Stimulated activated memory B cell treated with anti-CD40 and anti-IgM and Interleukin-4, amounts not matched to agents 10 μg/mL and 1 μg/mL and 100 μg/mL, for 72 hours (primary cell): ENCODE measurements around the gene NPTN.

Source experiments
- ATAC-seq: fragments of 150-1000 bp; cut with Tn5 transposase; 2 replicates; pipeline ENCODE4 v1.10.0; 2021
- H3K27ac Mint-ChIP-seq: one replicate; pipeline ENCODE4 v1.8.0; 2022; ENCODE audit warnings: mild to moderate bottlenecking, mixed read lengths
- H3K27me3 Mint-ChIP-seq: one replicate; pipeline ENCODE4 v1.8.0; 2022; ENCODE audit warnings: mixed read lengths
- H3K36me3 Mint-ChIP-seq: one replicate; pipeline ENCODE4 v1.8.0; 2022; ENCODE audit warnings: mixed read lengths
- H3K4me1 Mint-ChIP-seq: one replicate; pipeline ENCODE4 v1.8.0; 2022; ENCODE audit warnings: mixed read lengths
- H3K4me3 Mint-ChIP-seq: one replicate; pipeline ENCODE4 v1.8.0; 2022; ENCODE audit warnings: mild to moderate bottlenecking, moderate library complexity, mixed read lengths
- H3K9me3 Mint-ChIP-seq: one replicate; pipeline ENCODE4 v1.8.0; 2022; ENCODE audit warnings: mixed read lengths

Gene NPTN

DNA sequence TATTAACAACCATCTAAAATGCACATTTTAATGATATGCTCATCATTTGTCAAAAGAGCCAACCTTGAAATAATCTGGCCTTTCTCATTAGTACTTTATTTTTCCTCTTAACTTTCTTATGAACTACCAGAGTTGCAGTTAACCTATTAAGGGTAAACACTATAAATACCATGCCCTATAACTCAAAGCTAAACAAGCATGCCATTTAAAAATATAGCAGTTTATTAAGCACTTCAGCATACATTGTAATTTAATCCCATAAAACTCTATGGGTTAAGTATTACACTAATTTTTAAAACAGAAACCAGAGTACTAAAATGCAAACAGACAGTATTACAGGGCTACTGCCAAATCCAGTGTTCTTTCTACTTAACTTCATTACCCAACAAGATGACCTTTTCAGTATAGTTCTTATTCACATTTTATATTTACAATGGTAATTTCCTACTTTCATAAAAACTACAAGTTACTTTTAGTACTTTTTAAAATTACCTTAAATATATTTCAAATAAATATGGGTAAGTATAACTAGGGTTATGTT, 11.8 kb downstream of the NPTN start:
- Mint-ChIP-seq H3K27ac (no peak overlapping the region), H3K9me3 (no peaks in the 10 kb centered on the region), H3K4me1 (peaks cover 44% of the 10 kb centered on the region), H3K27me3 (no peaks in the 10 kb centered on the region), H3K36me3 (no peaks in the 10 kb centered on the region), H3K4me3 (no peak overlapping the region)
- no peak for ATAC-seq

DNA sequence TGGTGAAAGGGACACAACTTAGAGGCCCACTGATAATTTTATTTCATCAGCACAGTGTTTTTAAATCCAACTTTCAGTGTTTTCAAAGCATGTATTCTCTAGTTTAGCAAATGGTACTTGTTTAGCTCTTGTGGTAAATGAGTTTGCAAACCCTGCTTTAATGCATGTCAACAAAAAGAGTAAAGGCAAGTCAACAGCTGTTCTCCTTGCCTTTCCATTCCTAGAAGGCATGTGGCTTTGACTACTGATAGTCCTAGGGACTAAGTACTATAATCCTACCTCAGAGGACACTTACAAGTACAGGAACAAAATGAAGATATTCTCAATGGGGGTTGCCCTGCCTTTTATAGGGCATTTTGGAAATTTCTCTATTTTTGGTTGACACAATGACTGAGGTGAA, 13.1 kb downstream of the NPTN start:
- Mint-ChIP-seq H3K27ac (no peak overlapping the region), H3K4me1 (peaks cover 47% of the 10 kb centered on the region), H3K27me3 (no peaks in the 10 kb centered on the region), H3K9me3 (no peaks in the 10 kb centered on the region), H3K36me3 (no peaks in the 10 kb centered on the region), H3K4me3 (no peak overlapping the region)
- no peak for ATAC-seq

DNA sequence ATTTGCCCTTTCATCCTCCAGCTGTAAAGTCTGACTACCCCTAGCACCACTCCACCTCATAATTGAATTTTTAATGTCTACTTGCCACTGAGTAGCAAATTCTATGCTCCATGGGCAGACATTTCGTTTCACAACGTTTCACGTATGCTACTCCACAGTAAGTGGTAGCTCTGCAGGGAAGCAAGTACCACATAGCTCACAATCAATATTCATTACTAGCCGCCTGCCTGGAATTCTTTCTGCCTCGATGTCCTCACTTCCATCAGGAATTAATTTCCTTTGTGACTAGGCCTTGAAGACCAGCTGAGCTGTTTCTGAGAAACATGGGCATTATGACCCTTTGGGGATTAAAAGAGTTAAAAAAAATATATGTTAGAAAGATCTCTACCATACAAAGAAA, 15.3 kb downstream of the NPTN start:
- H3K4me3 Mint-ChIP-seq, result no peak overlapping the region
- no peak for ATAC-seq
- no peaks in the 10 kb centered on the region for H3K9me3 Mint-ChIP-seq
- H3K27me3 Mint-ChIP-seq, result no peaks in the 10 kb centered on the region
- H3K36me3 Mint-ChIP-seq, result no peaks in the 10 kb centered on the region
- peaks cover 32% of the 10 kb centered on the region for H3K4me1 Mint-ChIP-seq
- no peak overlapping the region for H3K27ac Mint-ChIP-seq

DNA sequence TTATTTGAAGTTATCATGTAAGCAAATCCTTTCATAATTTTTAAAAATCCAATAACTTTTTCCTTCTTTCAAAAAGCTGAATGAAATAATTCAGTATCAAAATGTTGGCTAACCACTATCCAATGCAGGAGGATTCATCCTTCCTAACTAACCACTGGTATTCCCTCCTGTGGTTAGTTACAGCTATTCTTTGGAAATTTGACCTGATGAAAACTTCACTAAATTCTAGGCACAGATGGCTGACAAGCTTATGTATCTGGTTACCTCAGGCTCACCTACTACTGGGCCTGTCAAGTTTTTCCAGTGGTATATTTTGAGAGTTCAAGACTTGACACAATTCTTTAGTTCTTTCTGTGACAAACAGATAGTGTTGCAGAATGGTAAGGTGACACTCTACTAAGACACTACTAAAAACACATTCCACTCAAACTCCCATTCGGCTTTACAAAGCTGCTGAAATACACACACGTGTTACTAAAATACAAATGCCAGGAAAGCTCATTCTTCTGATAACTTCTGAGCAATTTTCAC, 15.8 kb downstream of the NPTN start:
- no peak for ATAC-seq
- Mint-ChIP-seq H3K4me1 (peaks cover 27% of the 10 kb centered on the region), H3K4me3 (no peak overlapping the region), H3K36me3 (no peaks in the 10 kb centered on the region), H3K9me3 (no peaks in the 10 kb centered on the region), H3K27ac (no peak overlapping the region), H3K27me3 (no peaks in the 10 kb centered on the region)

DNA sequence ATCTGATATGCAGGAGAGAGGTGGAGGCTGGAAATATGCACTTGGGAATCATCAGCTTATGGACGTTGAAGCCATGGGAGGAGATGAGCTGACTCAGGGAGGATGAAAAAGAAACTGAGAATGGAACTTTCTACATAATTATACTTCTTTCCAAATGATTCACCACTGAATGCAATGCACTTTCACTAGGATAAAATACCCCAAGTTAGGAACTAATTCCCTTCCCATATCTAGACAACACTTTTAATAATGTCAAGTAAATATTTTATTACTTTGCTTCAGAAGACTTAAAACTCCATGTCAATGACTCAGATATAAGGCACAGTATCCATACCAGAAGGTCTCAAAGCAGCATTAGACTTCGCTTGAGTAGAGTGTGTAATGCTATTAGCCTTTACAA, 24.2 kb downstream of the NPTN start:
- no peaks in the 10 kb centered on the region for H3K27me3 Mint-ChIP-seq
- peaks cover 4% of the 10 kb centered on the region for H3K9me3 Mint-ChIP-seq
- H3K4me1 Mint-ChIP-seq, result peaks cover 53% of the 10 kb centered on the region
- peaks cover 15% of the 10 kb centered on the region for H3K36me3 Mint-ChIP-seq
- no peak overlapping the region for H3K27ac Mint-ChIP-seq
- ATAC-seq, result no peak
- H3K4me3 Mint-ChIP-seq, result no peak overlapping the region

DNA sequence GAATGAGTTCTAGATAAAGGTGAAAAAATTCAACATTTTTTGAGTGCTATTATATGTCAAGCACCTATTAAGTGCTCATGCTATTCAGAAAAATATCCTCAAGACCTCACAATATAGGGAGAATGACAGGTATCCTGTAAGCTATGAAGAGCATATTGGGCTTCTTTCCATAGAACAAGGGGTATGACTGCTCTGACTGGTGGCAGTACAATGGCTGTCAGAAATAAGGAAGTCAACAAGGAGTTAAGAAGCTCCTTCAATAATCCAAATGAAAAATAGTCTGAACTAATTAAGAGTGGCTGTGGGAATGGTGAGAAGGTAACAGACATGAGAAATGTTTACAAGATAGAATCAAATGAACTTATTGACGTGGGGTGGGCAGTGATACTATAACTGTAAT, 24.7 kb downstream of the NPTN start:
- ATAC-seq, result no peak
- H3K36me3 Mint-ChIP-seq, result peaks cover 15% of the 10 kb centered on the region
- H3K4me1 Mint-ChIP-seq, result peaks cover 53% of the 10 kb centered on the region
- H3K27me3 Mint-ChIP-seq, result no peaks in the 10 kb centered on the region
- no peak overlapping the region for H3K27ac Mint-ChIP-seq
- no peak overlapping the region for H3K4me3 Mint-ChIP-seq
- peaks cover 4% of the 10 kb centered on the region for H3K9me3 Mint-ChIP-seq

DNA sequence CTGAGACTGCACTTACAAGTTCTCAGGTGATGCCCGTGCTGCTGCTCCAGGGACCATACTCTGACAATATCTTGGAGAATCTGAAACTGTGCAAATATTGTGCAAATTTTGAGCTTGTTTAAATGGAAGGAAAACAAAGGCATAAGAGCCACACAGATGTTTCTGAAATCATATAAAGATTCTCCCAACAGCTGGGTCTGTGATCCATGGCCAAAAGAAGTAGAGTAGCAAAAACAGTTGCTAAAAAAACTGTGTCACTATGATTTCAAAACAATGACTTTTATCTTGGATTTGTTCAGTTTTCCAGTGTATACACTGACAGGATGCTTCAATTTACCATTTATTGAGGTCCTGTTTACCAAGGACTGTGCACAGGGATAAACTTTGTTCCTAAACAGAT, 25.3 kb downstream of the NPTN start:
- Mint-ChIP-seq H3K4me1 (peaks cover 59% of the 10 kb centered on the region), H3K36me3 (peaks cover 15% of the 10 kb centered on the region), H3K27ac (no peak overlapping the region), H3K4me3 (no peak overlapping the region), H3K9me3 (peaks cover 4% of the 10 kb centered on the region), H3K27me3 (no peaks in the 10 kb centered on the region)
- ATAC-seq, result no peak

DNA sequence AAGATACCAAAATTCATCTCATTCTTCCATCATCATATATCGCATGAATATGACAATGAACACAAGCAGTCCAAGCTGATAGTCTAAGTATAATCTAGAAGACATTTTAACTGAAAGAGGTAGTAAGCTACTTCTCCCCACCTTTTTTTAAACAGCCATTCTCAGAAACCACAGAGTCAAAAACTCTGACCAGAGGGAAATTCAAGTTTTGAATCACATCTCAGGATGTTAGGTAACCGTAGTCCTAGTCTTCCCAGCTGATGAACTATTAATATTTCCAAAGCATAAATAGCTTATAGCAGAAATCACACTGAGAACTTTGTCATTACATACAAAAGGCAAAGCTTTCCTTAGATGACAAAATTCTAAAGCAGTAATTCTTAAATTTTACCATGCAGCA, 25.8 kb downstream of the NPTN start:
- peaks cover 4% of the 10 kb centered on the region for H3K9me3 Mint-ChIP-seq
- peaks cover 15% of the 10 kb centered on the region for H3K36me3 Mint-ChIP-seq
- no peak overlapping the region for H3K4me3 Mint-ChIP-seq
- no peak for ATAC-seq
- no peaks in the 10 kb centered on the region for H3K27me3 Mint-ChIP-seq
- peaks cover 60% of the 10 kb centered on the region for H3K4me1 Mint-ChIP-seq
- no peak overlapping the region for H3K27ac Mint-ChIP-seq

DNA sequence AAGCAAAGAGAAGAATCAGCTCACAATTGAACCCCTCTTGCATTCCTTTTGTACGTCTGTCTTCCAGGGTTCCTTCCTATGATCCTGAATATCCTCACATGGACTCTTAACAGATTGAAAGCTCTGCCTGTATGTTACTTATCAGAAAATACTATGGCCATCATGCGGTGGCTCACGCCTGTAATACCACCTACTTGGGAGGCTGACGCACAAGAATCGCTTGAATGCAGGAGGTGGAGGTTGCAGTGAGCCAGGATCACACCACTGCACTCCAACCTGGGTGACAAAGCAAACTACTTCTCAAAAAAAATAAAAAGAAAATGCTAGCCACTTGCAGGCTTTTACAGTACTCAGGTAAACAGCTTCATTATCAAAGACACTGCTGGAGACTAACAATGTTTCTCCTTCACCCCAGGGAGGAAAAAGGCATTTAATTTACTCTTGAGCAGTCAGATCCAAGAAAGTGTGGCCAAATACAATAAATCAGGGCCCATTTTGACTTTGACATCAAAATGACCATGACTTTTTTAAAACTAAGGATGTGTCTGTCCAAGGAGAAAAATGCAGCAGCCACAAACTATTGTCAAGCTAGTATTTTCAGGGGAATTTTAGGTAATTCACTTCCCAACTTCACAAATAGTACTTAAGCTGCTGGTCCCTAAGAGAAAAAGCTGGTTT, 27.3 kb downstream of the NPTN start:
- Mint-ChIP-seq H3K27ac (no peak overlapping the region), H3K27me3 (no peaks in the 10 kb centered on the region), H3K9me3 (peaks cover 4% of the 10 kb centered on the region), H3K4me3 (no peak overlapping the region), H3K36me3 (peaks cover 15% of the 10 kb centered on the region), H3K4me1 (peaks cover 52% of the 10 kb centered on the region)
- no peak for ATAC-seq

DNA sequence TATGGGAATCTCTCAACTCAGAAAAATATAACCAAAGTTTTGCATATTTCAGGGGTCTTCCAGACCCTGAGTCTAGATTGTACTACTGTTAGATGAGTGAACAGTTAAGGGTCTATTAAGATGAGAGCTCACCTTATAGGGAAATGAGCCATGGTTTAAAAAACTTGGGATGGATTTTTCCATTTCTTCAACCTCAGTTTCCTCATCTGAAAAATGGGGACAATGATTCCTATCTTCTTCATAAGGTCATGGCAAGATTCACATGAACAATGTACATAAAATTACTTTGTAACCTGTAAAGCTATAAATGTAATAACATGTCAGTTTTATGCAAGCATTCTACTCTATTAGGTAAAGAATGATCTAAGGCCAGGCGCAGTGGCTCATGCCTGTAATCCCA, 28.7 kb downstream of the NPTN start:
- Mint-ChIP-seq H3K9me3 (peaks cover 4% of the 10 kb centered on the region), H3K27me3 (no peaks in the 10 kb centered on the region), H3K36me3 (peaks cover 15% of the 10 kb centered on the region), H3K27ac (no peak overlapping the region), H3K4me1 (peaks cover 45% of the 10 kb centered on the region), H3K4me3 (no peak overlapping the region)
- ATAC-seq, result no peak

DNA sequence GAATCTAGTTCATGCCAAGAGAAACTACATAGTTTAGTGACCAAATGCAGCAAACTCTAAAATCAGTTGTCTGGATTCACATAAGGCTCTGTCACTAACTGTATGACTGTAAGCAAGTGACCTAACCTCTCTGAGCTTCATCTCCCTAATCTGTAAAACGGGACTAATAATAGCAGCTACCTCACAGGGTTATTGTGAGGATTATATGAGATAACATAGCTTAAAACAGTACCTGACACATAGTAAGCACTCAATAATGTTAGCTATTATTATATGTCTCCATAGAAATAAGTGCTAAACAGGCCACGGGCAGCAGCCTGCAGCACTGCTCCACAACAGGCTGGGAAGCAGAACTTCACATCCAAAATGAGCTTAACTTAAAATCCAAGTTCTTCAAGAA, 30.2 kb downstream of the NPTN start:
- H3K4me1 Mint-ChIP-seq, result peaks cover 46% of the 10 kb centered on the region
- H3K36me3 Mint-ChIP-seq, result peaks cover 9% of the 10 kb centered on the region
- H3K4me3 Mint-ChIP-seq, result no peak overlapping the region
- no peaks in the 10 kb centered on the region for H3K27me3 Mint-ChIP-seq
- no peak overlapping the region for H3K27ac Mint-ChIP-seq
- no peak for ATAC-seq
- peaks cover 4% of the 10 kb centered on the region for H3K9me3 Mint-ChIP-seq

DNA sequence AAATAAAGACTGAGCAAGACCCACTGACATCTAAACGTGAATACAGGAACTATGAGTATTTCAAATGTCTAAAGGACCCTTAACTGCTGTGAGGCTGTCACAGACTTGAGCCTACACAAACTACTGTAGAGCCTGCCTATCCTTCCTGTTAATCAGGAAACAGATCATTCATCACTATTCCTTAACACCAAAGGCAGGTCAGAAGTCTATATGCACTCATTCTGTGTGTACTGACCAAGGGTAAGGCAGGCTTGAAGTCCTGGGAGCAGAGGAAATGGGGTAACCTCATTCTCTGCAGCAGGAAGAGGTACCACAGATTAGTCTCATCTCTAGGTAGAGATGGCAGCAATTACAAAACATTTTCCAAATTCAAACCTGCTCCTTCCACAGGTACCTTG, 30.7 kb downstream of the NPTN start:
- ATAC-seq, result no peak
- Mint-ChIP-seq H3K4me1 (peaks cover 44% of the 10 kb centered on the region), H3K4me3 (no peak overlapping the region)

DNA sequence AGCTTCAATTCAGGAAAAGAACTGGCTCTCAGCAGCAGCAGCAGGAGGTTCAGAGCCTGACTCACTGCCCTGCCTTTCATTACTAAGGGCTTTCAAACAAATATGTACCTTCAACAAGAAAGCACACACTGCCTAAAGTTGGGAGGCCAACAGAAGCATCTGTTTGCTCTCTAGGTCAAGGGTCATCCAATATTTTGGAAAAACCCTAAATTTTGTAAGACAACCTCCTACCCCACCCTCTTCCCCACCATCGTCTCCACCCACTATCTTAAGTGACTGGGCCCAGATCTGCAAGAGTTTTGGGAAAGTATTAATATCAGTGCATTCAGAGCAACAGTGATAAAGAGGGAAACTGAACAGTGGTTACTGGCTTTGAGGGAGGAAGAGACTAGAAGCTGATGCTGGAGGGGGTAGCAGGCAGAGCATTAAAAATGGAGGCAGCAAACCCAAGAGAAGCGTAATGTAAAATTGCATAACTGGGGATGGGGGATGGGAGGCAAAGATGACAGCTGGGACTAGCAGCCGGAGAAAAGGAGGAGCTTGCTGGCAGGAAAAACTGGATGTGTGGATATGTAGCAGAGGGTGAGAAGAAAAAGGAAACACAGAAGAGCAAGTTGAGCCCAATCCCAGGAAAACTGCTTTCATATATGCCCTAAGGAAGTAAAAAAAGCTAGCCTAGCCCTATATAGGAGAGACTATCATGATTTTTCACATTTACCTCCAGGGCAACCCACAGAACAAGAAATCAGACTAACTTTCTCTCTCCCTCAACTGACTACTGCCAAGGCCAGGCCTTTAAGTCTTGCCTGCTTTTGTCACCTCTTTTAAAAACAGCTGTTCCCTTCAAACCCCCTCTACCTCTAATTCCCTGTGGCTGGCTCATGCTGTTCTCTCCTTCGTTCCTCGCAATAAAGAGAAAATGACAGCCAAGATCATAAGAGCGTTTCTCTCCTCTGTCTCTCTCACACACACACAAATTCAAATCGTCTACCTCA, 31.4 kb downstream of the NPTN start:
- H3K4me1 Mint-ChIP-seq, result peaks cover 43% of the 10 kb centered on the region
- no peak for ATAC-seq

More for the DNA sequence above, 30.7 kb downstream of the NPTN start:
- Mint-ChIP-seq H3K27me3 (no peaks in the 10 kb centered on the region), H3K9me3 (peaks cover 4% of the 10 kb centered on the region), H3K36me3 (peaks cover 8% of the 10 kb centered on the region), H3K27ac (no peak overlapping the region)

DNA sequence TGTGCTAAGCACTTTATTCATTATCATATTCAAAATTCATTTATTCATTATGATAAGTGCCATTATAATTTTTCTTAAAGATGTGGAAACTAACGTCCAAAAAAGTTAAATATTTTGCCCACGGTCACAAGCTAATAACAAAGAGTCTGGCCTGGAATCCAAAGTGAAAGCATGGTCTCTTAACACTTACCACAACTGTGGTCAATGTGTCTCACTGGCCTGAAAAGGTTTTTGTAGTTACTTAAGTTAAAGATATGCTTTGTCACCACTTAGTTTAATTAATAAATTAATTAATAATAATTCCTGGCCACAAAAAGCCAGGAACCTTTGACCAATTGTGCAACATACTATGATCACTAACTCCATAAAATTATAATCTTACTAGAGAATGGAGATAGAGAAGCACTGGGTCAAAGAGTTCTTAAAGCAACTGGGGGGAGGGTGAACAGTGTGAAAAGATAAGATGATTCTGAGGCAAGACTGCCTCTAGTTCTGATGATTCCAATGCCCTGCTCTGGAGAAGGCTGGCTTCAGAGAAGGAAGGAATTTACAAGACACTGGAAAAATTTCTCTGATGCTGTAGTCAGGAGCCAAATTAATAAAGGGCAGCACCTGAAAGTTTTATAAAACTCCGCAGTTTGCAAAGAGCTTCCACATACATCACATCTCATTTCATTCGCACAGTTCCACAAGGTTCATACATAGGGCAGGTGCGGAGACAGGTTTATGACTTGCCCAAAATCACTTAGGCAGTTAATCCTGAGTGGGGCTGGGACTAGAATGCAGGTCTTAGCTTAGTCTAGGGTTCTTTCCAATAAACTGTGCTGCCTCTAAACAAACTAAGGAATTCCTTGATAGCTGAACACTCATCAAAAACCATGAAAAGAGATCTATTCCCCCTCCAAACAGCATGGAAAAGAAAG, 32.5 kb downstream of the NPTN start:
- Mint-ChIP-seq H3K4me3 (no peak overlapping the region), H3K4me1 (peaks cover 48% of the 10 kb centered on the region), H3K36me3 (peaks cover 17% of the 10 kb centered on the region), H3K9me3 (no peaks in the 10 kb centered on the region), H3K27me3 (no peaks in the 10 kb centered on the region), H3K27ac (no peak overlapping the region)
- no peak for ATAC-seq

More for the DNA sequence above, 31.4 kb downstream of the NPTN start:
- no peak overlapping the region for H3K4me3 Mint-ChIP-seq
- H3K36me3 Mint-ChIP-seq, result peaks cover 8% of the 10 kb centered on the region
- no peak overlapping the region for H3K27ac Mint-ChIP-seq
- peaks cover under 1% of the 10 kb centered on the region for H3K9me3 Mint-ChIP-seq
- H3K27me3 Mint-ChIP-seq, result no peaks in the 10 kb centered on the region
